ENCODE results near the gene ALLC.

ALLC gene

GRCh38 chr2:3637692-3638455, 20.1 kb upstream of the ALLC start:
- no peak for TF ChIP-seq JUND (IDR thresholded peaks at IDR 0.05; ENCODE audit: low read depth)
- in situ Hi-C loops (cut with HindIII; ENCODE audit: low pct_unique_long_range_greater_than_20kb, low sequenced_read_pairs) = no loop called here
- no peak for DNase-seq (ENCODE audit: low read depth in 1 of 2, low spot score in 1 of 2)

- no peak for TF ChIP-seq JUND (IDR thresholded peaks at IDR 0.05; ENCODE audit: low read depth)
- no peak for DNase-seq (ENCODE audit: low read depth in 1 of 2, low spot score in 1 of 2)
- in situ Hi-C loops (cut with HindIII; ENCODE audit: low pct_unique_long_range_greater_than_20kb, low sequenced_read_pairs) = no loop called here
These were observed 19.6 kb upstream of the ALLC start for GRCh38 chr2:3638456-3638810.

- in situ Hi-C loops (cut with HindIII; ENCODE audit: low pct_unique_long_range_greater_than_20kb, low sequenced_read_pairs) = no loop called here
- TF ChIP-seq JUND (IDR thresholded peaks at IDR 0.05; ENCODE audit: low read depth) = no peak
- no peak for DNase-seq (ENCODE audit: low read depth in 1 of 2, low spot score in 1 of 2)
These were observed 18.9 kb upstream of the ALLC start for GRCh38 chr2:3639015-3639630.

GRCh38 chr2:3639653-3640052, 18.3 kb upstream of the ALLC start:
- DNase-seq (ENCODE audit: low read depth in 1 of 2, low spot score in 1 of 2) = no peak
- in situ Hi-C loops (cut with HindIII; ENCODE audit: low pct_unique_long_range_greater_than_20kb, low sequenced_read_pairs) = no loop called here
- no peak for TF ChIP-seq JUND (IDR thresholded peaks at IDR 0.05; ENCODE audit: low read depth)

- no peak for DNase-seq (ENCODE audit: low read depth in 1 of 2, low spot score in 1 of 2)
- no peak for TF ChIP-seq JUND (IDR thresholded peaks at IDR 0.05; ENCODE audit: low read depth)
- in situ Hi-C loops (cut with HindIII; ENCODE audit: low pct_unique_long_range_greater_than_20kb, low sequenced_read_pairs) = no loop called here
These were observed 16.8 kb upstream of the ALLC start for GRCh38 chr2:3641181-3641580.

- DNase-seq (ENCODE audit: low read depth in 1 of 2, low spot score in 1 of 2) = no peak
- no peak for TF ChIP-seq JUND (IDR thresholded peaks at IDR 0.05; ENCODE audit: low read depth)
- in situ Hi-C loops (cut with HindIII; ENCODE audit: low pct_unique_long_range_greater_than_20kb, low sequenced_read_pairs) = no loop called here
These were observed 16.1 kb upstream of the ALLC start for GRCh38 chr2:3641841-3642421.

GRCh38 chr2:3642521-3643215, 15.3 kb upstream of the ALLC start:
- in situ Hi-C loops (cut with HindIII; ENCODE audit: low pct_unique_long_range_greater_than_20kb, low sequenced_read_pairs) = no loop called here
- no peak for DNase-seq (ENCODE audit: low read depth in 1 of 2, low spot score in 1 of 2)
- no peak for TF ChIP-seq JUND (IDR thresholded peaks at IDR 0.05; ENCODE audit: low read depth)

- no peak for TF ChIP-seq JUND (IDR thresholded peaks at IDR 0.05; ENCODE audit: low read depth)
- in situ Hi-C loops (cut with HindIII; ENCODE audit: low pct_unique_long_range_greater_than_20kb, low sequenced_read_pairs) = no loop called here
- no peak for DNase-seq (ENCODE audit: low read depth in 1 of 2, low spot score in 1 of 2)
These were observed 14.4 kb upstream of the ALLC start for GRCh38 chr2:3643371-3644245.

GRCh38 chr2:3644246-3644525, 13.8 kb upstream of the ALLC start:
- no peak for TF ChIP-seq JUND (IDR thresholded peaks at IDR 0.05; ENCODE audit: low read depth)
- in situ Hi-C loops (cut with HindIII; ENCODE audit: low pct_unique_long_range_greater_than_20kb, low sequenced_read_pairs) = no loop called here
- no peak for DNase-seq (ENCODE audit: low read depth in 1 of 2, low spot score in 1 of 2)

GRCh38 chr2:3644891-3645605, 13.0 kb upstream of the ALLC start:
- DNase-seq (ENCODE audit: low read depth in 1 of 2, low spot score in 1 of 2) = no peak
- TF ChIP-seq JUND (IDR thresholded peaks at IDR 0.05; ENCODE audit: low read depth) = no peak
- in situ Hi-C loops (cut with HindIII; ENCODE audit: low pct_unique_long_range_greater_than_20kb, low sequenced_read_pairs) = no loop called here

GRCh38 chr2:3645745-3646389, 12.1 kb upstream of the ALLC start:
- no peak for DNase-seq (ENCODE audit: low read depth in 1 of 2, low spot score in 1 of 2)
- in situ Hi-C loops (cut with HindIII; ENCODE audit: low pct_unique_long_range_greater_than_20kb, low sequenced_read_pairs) = no loop called here
- no peak for TF ChIP-seq JUND (IDR thresholded peaks at IDR 0.05; ENCODE audit: low read depth)
